NCI-H128 (cell line): ENCODE data around the gene RPN2.
A peak's percentile ranks its signal among the peaks of the same experiment; 100 is the strongest.

Experiments used
- DNase-seq: peaks from one replicate; lab custom pipeline; 2025; ENCODE audit not compliant: unreplicated experiment; lab: John Stamatoyannopoulos, UW

Gene RPN2

DNA sequence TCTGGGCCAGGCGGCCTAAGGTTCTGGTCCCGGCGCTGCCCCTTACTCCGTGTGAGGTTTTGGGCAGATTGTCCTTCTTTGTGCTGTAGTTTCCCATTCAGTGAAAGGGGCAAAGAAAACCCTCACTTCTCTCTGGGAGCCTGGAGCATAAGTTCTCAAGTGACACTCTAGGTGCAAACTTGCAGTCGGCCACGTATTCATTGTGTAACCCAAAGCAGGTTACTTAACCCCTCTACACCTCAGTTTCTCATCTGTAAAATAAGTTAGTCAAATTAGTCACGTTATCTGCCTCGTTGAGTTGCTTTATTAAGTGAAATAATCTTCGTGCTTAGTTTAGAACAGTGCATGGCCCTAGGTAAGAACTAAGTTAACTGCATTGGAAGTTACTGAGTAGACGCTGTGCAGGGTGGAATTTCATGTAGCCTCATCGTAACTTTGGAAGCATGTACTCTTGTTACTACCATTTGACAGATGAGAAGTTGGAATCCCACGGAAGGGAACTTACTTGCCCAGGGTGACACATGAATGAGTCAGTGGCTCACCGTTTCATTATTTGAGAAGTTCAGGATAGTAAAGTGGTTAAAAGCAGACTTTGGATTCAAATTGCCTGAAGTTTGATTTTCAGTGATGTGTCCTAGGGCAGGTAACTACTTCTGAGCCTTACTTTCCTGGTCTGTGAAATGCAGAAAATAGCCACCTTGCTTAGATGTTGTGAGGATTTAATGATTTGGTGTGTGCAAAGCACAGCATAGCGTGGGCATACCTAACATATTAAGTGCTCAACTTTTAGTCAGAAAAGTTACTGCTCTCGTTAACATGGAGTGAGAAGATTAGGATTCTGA is 774 bp downstream of the RPN2 start:
- no peak for DNase-seq

- no peak for DNase-seq
Observed at GRCh38 chr20:37185686-37186085, 6.6 kb downstream of the RPN2 start.

GRCh38 chr20:37188787-37189186 is 9.7 kb downstream of the RPN2 start:
- no peak for DNase-seq

- DNase-seq, result no peak
Observed at GRCh38 chr20:37189416-37190016, 10.4 kb downstream of the RPN2 start.

DNA sequence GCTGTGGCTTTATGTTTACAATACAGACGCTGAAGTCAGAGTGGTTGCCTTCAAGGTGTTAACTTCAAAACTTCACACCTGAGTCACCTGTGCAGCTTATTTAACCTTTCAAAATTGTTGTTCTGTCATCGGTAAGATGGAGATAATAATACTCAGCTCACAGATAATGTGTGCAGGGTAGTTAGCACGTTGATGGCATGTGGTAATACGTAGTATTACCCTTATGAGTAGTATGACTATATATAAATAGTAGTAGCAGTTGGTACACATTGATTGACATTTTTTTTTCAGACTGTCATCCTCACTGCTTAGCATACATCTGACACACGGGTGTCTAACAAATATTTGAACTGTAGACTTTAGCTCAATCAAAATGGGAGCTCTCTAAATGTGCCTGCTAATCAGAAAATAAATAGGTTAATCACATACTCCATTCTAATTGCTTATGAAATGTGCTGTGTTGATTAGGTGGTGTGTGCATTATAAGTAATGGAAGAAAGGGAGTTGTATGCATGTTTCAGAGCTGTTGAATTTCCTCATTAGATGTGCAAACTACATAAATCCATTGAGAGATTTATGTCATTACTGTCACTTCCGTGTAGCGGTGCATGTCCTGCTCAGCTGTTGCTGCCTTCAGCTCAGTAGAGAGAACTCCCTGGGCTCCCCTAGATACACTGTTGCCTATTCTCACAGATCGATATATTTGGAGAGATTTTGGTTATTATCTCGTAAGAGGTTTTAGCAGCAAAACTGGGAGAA is 11.4 kb downstream of the RPN2 start:
- no peak for DNase-seq

GRCh38 chr20:37192137-37192854 is 13.2 kb downstream of the RPN2 start:
- peak; percentile 43 for DNase-seq

DNA sequence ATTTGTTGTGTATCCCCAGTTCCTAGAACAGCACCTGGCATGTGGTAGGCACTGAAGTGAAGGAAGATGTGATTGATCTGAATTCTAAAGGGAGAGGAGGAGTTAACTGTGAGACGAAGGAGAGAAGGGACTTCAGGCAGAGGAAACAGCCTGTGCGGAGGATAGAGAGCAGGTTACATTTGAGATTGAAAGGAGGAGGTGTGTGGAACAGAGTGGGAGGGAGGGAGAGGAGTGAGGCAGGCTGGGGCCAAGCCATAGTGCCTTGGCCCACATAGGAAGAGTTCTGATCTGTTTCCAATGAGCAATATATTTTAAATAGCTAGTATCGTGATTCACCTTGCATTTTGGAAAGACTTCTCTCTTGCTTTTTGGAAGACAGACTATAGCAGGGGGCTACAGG is 14.1 kb downstream of the RPN2 start:
- DNase-seq, result no peak

GRCh38 chr20:37193821-37194220 is 14.7 kb downstream of the RPN2 start:
- no peak for DNase-seq

DNA sequence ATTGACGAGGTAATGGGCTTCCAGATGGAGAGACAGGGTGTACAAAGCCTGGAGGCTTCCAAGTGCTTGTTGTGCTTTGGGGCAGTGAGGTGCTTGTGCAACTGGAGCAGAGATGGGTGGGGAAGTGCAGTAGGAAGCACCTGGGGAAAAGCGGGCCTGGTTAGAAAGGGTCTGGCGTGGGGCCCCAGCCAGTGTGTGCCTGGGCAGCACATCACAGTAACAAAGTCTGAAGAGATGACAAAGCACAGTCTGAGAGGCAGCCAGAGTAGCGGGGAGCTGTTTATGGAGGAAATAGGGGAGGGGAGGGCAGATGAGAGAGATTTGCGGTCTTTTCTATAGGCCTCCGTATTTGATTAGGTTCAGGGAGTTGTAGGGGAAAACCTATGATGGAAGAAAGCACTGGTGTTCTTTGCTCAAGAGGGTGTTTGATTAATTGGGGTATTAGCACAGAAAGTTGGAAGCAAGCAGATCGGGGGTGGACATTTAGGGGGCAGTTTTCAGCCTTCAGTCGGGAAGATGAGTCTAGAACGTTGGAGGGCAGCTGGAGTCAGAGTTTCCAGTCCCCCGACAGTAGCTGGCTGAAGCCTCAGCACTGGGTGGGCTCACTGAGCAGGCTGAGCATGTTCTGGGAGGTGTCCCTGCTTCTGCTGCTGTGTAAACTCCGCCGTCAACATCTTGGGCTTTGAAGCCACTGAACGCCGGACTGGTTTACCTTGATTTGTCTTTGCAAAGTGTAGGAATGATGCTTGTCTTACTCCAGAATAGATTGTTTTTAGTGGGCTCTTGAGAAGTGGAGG is 15.7 kb downstream of the RPN2 start:
- DNase-seq, result no peak

DNA sequence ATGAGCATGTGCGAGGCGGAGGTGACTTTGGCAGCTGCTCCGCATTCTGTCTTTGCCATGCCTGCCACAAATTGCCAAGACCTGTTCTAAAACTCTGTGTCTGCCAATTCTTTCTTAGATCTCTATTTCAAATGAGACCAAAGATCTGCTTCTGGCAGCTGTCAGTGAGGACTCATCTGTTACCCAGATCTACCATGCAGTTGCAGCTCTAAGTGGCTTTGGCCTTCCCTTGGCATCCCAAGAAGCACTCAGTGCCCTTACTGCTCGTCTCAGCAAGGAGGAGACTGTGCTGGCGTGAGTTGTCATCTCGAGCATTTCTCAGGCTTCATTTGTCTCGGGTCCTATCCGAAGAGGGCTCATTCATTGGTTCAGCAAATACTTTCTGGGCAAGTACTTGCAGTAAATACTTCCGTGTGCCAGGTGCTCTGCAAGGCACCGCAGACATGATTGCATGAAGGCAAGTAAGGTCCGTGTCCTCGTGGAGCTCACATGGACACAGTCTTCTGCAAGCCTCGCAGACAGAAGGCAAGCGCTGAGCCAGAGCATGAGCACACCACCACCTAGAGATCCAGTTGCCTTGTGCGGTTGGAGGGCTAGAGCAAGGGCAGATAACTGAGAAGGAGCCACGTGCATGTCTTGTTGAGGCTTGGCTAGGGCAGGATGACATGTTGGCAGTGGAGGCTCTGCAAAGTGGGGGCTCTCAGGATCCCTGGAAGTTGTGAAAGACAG is 20.0 kb downstream of the RPN2 start:
- no peak for DNase-seq

GRCh38 chr20:37200376-37200775 is 21.2 kb downstream of the RPN2 start:
- no peak for DNase-seq

DNA sequence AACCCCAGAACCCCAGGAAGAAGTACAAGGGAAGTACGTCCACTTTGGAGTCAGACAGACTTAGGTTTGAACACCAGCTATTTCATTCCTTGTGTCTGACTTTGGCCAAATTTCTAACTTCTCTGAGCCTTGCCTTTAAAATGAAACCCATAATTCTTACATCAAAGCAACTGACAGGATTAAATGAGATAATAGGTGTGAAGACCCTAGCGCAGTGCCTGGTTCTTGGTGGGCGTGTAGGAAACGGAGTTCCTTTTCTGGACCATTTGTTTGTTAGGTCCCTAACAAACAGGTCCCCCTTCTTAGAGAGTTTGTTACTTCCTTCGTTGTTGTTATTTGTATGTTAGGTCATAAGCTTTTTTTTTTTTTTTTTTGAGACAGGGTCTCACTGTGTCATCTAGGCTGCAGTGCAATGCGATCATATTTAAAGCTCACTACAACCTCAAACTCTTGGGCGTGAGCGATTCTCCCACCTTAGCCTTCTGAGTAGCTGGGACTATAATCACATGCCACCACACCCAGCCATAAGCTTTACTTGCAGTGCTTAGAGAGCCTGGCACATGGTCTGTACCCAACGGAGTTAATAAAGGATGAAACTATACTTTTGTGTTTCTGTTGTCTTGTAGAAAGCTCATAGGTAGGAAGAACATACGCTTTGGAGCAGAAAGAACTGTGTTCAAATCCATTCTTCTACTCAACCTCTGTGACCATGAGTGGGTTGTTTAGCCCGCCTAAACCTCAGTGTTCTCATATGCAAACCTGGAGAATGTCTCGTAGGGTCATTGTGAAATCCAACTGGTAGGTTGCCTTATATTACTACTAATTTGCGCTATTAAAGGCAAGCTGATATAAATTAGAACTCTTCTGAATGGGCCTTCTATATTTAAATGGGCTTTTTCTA is 22.0 kb downstream of the RPN2 start:
- DNase-seq, result no peak

GRCh38 chr20:37201827-37202162 is 22.7 kb downstream of the RPN2 start:
- no peak for DNase-seq

DNA sequence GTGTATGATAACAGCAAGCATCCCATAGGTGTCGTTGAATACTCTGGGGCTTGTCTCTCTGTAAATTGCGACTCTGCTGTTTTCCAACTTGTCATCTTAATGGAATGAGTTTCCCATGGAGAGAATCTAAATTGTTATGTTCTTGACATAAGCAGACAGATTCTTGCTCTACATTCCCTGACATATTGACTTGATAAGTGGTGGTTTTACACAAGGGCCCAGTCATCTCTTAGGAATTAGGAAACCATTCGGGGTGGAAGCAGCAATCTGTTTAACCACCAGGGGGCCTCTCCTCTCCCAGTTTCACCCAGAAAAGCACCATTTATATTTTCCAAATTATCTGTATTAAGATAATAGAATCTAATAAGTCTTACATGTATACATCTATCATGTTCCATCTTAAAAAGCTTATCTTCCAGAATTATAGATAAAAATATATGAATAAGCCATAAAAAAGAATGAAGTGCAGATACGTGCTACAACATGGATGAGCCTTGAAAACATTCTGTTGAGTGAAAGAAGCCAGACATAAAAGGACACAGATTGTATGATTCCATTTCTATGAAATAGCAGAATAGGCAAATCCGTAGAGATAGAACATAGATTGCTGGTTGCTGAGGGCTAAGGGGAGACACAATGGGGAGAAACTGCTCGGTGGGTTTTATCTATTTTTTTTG is 23.3 kb downstream of the RPN2 start:
- peak; percentile 35 for DNase-seq

DNA sequence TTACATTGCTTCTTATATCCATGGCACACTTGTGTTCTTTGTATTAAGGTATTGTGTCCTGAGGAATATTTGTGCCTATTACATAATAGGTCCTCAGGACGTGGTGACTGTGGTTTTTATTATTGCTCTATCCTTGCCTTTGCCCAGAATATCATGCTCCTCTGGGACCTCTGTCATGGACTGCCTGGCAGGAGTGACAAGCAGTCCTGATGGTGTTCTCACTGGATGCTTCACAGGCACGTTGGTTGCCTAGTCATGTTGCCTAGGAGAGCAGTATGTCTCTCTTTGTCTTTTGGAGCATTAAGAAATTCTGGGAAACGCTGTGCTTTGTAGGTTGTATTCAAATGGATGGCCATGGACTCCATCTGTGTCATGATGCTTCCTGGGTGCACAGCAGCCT is 24.9 kb downstream of the RPN2 start:
- DNase-seq, result no peak

- DNase-seq, result no peak
Observed at GRCh38 chr20:37205130-37205529, 26.0 kb downstream of the RPN2 start.

DNA sequence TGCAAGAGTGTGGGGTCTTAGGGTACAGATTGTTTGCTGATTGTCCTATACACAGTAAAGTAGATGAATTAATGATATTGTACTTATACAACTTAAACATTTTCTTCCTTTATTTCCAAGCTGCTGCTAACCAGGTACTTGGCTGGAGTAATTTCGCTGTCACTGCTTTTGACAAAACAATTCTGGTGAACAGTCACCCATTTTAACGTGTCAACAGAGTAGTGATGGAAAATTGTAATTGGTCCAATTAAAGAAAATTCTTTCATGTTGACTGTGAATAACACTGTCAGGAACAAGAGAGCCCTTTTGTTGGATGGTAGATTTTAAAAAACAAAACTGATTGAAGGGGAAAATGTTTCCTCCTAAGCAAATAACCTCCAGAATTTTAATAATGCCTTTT is 26.7 kb downstream of the RPN2 start:
- DNase-seq, result no peak

DNA sequence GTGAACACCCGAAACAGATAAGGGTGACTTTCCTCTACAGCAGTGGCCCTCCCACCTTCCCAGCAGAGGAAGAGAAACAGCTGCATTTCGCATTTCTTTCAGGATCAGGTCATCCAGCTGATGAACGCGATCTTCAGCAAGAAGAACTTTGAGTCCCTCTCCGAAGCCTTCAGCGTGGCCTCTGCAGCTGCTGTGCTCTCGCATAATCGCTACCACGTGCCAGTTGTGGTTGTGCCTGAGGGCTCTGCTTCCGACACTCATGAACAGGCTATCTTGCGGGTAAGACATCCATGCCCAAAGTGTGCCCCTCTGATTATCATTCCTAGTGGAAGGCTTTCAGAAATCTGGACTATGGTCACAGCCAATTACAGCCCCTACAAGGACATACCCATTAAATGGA is 28.0 kb downstream of the RPN2 start:
- DNase-seq, result no peak
